ENCODE data around the gene SPEN.
A peak's percentile ranks its signal among the peaks of the same experiment; 100 is the strongest.
"Not testable (repeated sequence)": the region's sequence is repeated elsewhere in the genome, so short reads cannot be mapped to it uniquely, and the experiment has no call there.

The SPEN gene

GRCh38 chr1:15975358-15975804 is 127.9 kb downstream of the SPEN start:
- peak overlapping the region; percentile 73 for H3K9ac ChIP-seq (ENCODE audit: low read length)
- H3K36me3 ChIP-seq (ENCODE audit: control insufficient read depth, low read depth, low read length) = peaks cover 5% of the 10 kb centered on the region
- H3K4me1 ChIP-seq (ENCODE audit: control insufficient read depth, low read depth, low read length) = peaks cover 3% of the 10 kb centered on the region
- H3K27me3 ChIP-seq (ENCODE audit: control insufficient read depth, insufficient read depth, low read length) = no peaks in the 10 kb centered on the region
- no peaks in the 10 kb centered on the region for H3K9me3 ChIP-seq (ENCODE audit: control insufficient read depth, low read depth, low read length)
- H3K4me3 ChIP-seq (ENCODE audit: low read length) = peak overlapping the region; percentile 90
- no peak overlapping the region for H3K27ac ChIP-seq (ENCODE audit: low read length)

GRCh38 chr1:15975805-15976680 is 128.5 kb downstream of the SPEN start, which contains the start of gene ZBTB17:
TSS of gene ZBTB17 (minus strand) at chr1:15976101. CDS start at chr1:15948495, 27,606 bp downstream.
- H3K9me3 ChIP-seq (ENCODE audit: control insufficient read depth, low read depth, low read length) = no peaks in the 10 kb centered on the region
- no peaks in the 10 kb centered on the region for H3K27me3 ChIP-seq (ENCODE audit: control insufficient read depth, insufficient read depth, low read length)
- H3K9ac ChIP-seq (ENCODE audit: low read length) = peak within 1 kb of the TSS; percentile 73
- no peak within 1 kb of the TSS for H3K27ac ChIP-seq (ENCODE audit: low read length)
- H3K36me3 ChIP-seq (ENCODE audit: control insufficient read depth, low read depth, low read length) = peaks cover 5% of the 10 kb centered on the region
- peak within 1 kb of the TSS; percentile 90 for H3K4me3 ChIP-seq (ENCODE audit: low read length)
- peaks cover 3% of the 10 kb centered on the region for H3K4me1 ChIP-seq (ENCODE audit: control insufficient read depth, low read depth, low read length)

GRCh38 chr1:15977947-15978346 is 130.4 kb downstream of the SPEN start:
- H3K27me3 ChIP-seq (ENCODE audit: control insufficient read depth, insufficient read depth, low read length); H3K9me3 ChIP-seq (ENCODE audit: control insufficient read depth, low read depth, low read length); H3K4me3 ChIP-seq (ENCODE audit: low read length); H3K4me1 ChIP-seq (ENCODE audit: control insufficient read depth, low read depth, low read length); H3K27ac ChIP-seq (ENCODE audit: low read length); H3K36me3 ChIP-seq (ENCODE audit: control insufficient read depth, low read depth, low read length); H3K9ac ChIP-seq (ENCODE audit: low read length): not testable (repeated sequence)

GRCh38 chr1:15981679-15982078 is 134.2 kb downstream of the SPEN start:
- Histone ChIP-seq H3K4me1 (ENCODE audit: control insufficient read depth, low read depth, low read length) (no peaks in the 10 kb centered on the region), H3K9ac (ENCODE audit: low read length) (no peak overlapping the region), H3K27me3 (ENCODE audit: control insufficient read depth, insufficient read depth, low read length) (no peaks in the 10 kb centered on the region), H3K9me3 (ENCODE audit: control insufficient read depth, low read depth, low read length) (no peaks in the 10 kb centered on the region), H3K27ac (ENCODE audit: low read length) (no peak overlapping the region), H3K4me3 (ENCODE audit: low read length) (no peak overlapping the region), H3K36me3 (ENCODE audit: control insufficient read depth, low read depth, low read length) (no peaks in the 10 kb centered on the region)

- H3K9me3 ChIP-seq (ENCODE audit: control insufficient read depth, low read depth, low read length) = no peaks in the 10 kb centered on the region
- H3K27me3 ChIP-seq (ENCODE audit: control insufficient read depth, insufficient read depth, low read length) = no peaks in the 10 kb centered on the region
- no peaks in the 10 kb centered on the region for H3K4me1 ChIP-seq (ENCODE audit: control insufficient read depth, low read depth, low read length)
- H3K36me3 ChIP-seq (ENCODE audit: control insufficient read depth, low read depth, low read length) = no peaks in the 10 kb centered on the region
- no peak overlapping the region for H3K27ac ChIP-seq (ENCODE audit: low read length)
- H3K4me3 ChIP-seq (ENCODE audit: low read length) = no peak overlapping the region
- no peak overlapping the region for H3K9ac ChIP-seq (ENCODE audit: low read length)
Measured at GRCh38 chr1:15983275-15983674, 135.8 kb downstream of the SPEN start.

GRCh38 chr1:15985611-15986297 is 138.2 kb downstream of the SPEN start:
- Histone ChIP-seq H3K9ac (ENCODE audit: low read length) (no peak overlapping the region), H3K9me3 (ENCODE audit: control insufficient read depth, low read depth, low read length) (no peaks in the 10 kb centered on the region), H3K27me3 (ENCODE audit: control insufficient read depth, insufficient read depth, low read length) (no peaks in the 10 kb centered on the region), H3K27ac (ENCODE audit: low read length) (no peak overlapping the region), H3K4me3 (ENCODE audit: low read length) (no peak overlapping the region), H3K36me3 (ENCODE audit: control insufficient read depth, low read depth, low read length) (no peaks in the 10 kb centered on the region), H3K4me1 (ENCODE audit: control insufficient read depth, low read depth, low read length) (no peaks in the 10 kb centered on the region)

GRCh38 chr1:15988856-15989736 is 141.6 kb downstream of the SPEN start:
- H3K4me3 ChIP-seq (ENCODE audit: low read length) = no peak overlapping the region
- no peaks in the 10 kb centered on the region for H3K27me3 ChIP-seq (ENCODE audit: control insufficient read depth, insufficient read depth, low read length)
- H3K9ac ChIP-seq (ENCODE audit: low read length) = no peak overlapping the region
- no peaks in the 10 kb centered on the region for H3K4me1 ChIP-seq (ENCODE audit: control insufficient read depth, low read depth, low read length)
- H3K36me3 ChIP-seq (ENCODE audit: control insufficient read depth, low read depth, low read length) = no peaks in the 10 kb centered on the region
- no peak overlapping the region for H3K27ac ChIP-seq (ENCODE audit: low read length)
- H3K9me3 ChIP-seq (ENCODE audit: control insufficient read depth, low read depth, low read length) = no peaks in the 10 kb centered on the region

- H3K36me3 ChIP-seq (ENCODE audit: control insufficient read depth, low read depth, low read length) = no peaks in the 10 kb centered on the region
- no peaks in the 10 kb centered on the region for H3K4me1 ChIP-seq (ENCODE audit: control insufficient read depth, low read depth, low read length)
- no peak overlapping the region for H3K4me3 ChIP-seq (ENCODE audit: low read length)
- H3K27me3 ChIP-seq (ENCODE audit: control insufficient read depth, insufficient read depth, low read length) = no peaks in the 10 kb centered on the region
- H3K9me3 ChIP-seq (ENCODE audit: control insufficient read depth, low read depth, low read length) = no peaks in the 10 kb centered on the region
- no peak overlapping the region for H3K9ac ChIP-seq (ENCODE audit: low read length)
- no peak overlapping the region for H3K27ac ChIP-seq (ENCODE audit: low read length)
Measured at GRCh38 chr1:15989776-15990175, 142.3 kb downstream of the SPEN start.
